ENCODE results near the gene ZFHX3.

DNA sequence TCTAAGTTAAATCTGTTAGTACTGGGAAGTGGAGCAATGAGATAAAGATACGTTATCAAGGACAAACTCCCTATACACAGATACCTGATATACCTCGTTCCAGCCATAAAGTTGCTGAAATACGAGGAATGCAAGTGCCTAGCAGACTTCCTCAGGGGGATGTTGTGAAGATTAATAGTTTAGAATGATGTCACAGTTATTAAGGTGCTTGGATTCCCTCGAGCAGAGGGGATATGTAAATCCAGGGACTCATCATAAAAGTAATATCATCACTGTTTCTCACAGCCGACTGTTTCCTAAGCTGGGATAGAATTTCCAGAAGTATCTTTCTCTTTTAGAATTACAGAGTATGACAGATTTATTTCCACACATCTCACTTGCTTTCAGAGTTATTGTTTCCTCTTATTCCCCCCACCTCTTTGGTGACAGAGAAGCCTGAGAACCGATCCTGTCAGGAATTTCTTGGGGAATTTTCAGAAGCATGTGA, 28.4 kb upstream of the ZFHX3 start:
- no peak for TF ChIP-seq POLR2A (IDR thresholded peaks at IDR 0.05; ENCODE audit: control extremely low read depth in 1 of 2, low read depth in 2 of 2, low read length in 2 of 2)
- no peak for TF ChIP-seq EP300 (IDR thresholded peaks at IDR 0.05; ENCODE audit: borderline replicate concordance in 1 of 2, low read depth in 2 of 2, low read length in 2 of 2)
- no peak for TF ChIP-seq CHD2 (IDR thresholded peaks at IDR 0.05; ENCODE audit: low read length)
